ENCODE data around the gene URB2.

URB2 gene

GRCh38 chr1:229645324-229645993, 19.4 kb downstream of the URB2 start:
- DNase-seq: no peak

GRCh38 chr1:229648406-229648805, 22.4 kb downstream of the URB2 start:
- no peak for DNase-seq

DNA sequence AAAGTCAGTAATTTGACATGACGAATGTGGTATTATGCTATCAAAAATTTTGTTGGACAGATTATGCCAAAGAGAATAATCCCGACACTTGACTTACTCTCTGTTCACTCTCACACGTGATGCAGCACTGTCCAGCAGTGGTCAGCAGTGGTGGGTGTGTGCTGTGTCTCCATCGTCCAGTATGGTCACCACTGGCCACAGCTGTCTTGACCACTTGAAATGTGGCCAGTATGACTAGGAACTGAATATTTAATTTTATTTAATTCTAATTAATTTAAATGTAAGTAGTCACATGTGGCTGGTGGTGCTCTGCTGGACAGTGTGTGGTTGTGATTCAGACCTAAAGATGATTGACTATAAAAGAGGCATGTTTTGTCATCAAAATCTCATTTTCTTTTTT, 24.0 kb downstream of the URB2 start:
- no peak for DNase-seq

GRCh38 chr1:229651546-229651945, 25.5 kb downstream of the URB2 start:
- DNase-seq: no peak

DNA sequence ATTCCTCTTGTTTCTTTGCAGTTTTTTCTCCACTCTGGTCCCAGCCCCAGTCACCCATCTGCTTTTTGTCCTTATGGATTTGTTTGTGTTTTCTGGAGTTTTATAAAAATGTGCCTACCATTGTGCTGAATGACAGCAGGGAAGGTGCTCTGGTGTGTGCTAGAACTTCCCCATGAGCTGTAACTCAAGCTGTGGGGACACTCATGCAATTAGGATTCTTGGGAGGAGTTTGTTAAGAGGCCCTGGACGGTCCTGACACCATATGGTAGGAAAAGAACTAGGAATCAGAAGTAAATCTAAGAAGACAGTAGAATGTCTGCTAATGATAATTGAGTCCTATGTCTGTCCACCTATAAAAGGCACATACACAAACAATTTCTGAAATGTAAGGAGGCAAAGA, 27.4 kb downstream of the URB2 start:
- DNase-seq: no peak

GRCh38 chr1:229655781-229656180, 29.7 kb downstream of the URB2 start:
- DNase-seq: no peak

- no peak for DNase-seq
These were observed 32.1 kb downstream of the URB2 start for GRCh38 chr1:229657993-229658755.

DNA sequence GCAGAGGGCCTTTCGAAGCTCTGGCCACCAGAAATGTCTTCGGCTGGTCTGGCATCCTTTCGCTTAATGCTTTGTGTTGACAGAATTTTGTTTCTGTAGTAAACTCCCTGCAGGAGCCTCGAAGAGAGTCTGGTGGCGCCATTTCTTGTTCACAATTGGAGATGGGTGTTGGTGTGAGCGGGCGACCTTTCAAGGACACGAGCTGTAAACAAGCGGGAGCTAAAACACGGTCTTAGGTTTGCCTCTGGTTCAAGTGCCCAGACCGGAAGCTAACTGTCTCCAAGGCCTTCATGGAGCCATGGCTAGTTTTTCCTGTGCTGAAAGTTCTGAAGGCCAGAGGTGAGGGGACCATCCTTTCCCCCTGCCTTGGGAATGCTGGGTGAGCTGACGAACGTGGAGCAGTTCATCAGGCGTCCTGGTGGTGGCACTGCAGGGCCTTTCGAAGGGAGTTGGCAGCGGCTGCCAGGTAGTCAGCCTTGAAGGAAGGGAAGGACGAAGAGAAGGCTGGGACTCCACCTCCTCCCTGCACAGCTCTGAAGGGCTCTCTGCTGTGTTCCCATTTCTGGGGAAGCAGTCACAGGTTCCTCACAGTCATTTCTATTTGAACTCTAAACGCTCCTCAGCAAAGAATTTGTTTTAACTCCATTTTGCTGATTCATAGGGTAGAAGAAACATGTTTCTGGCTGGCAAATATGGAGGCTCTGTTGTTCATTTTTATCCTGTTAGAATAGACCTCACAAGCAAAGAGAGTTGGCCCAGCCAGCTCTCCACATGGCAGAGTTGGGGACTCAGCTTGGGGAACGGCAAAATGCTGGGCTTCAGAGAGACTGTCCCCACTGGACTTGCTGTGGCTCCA, 35.2 kb downstream of the URB2 start:
- peak; percentile 64 to 84 (median 74) for DNase-seq

DNA sequence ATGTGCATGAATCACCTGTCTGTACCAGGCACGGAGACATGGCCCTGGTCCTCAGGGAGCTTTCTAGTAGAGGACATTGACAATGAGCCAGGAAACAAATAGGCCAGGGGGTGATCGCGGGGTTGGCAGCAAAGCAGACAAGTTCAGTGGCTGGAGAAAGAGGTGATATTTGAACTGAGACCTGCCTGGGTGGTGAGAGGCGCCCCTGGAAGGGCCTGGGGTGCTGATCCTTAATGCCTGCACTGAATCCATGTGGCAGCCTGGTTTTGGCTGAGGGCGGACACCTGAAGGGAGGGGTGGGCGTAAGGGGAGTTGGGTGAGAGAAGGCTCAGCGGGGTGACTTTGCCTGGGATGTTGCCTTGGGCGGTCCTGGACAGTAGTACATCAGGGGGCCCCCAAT, 35.9 kb downstream of the URB2 start:
- no peak for DNase-seq

DNA sequence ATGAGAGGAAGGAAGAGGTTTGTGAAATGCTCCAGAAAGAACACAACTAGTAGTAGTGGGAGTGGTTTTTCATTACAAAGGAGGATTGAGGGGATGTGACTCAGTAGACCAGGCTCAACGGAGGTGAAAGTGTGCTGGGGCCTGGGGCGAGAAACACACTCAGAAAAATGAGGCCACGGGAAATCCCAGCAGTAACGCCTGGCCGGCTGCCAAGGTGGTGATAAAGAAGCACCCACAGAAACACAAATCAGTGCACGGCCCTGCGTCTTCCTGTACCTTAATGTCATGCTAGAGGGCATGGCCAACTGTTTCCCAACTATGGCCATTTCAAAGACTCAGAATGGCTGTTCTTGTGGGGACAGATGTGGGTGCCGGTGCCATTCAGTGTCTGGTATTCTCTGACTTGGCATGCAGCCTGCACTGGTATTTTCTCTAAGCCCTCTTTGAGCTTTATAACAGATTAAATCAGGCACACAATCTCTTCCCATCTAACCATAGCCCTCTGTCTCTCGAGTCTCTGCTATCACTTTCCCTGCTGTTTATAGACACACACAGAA, 38.2 kb downstream of the URB2 start:
- DNase-seq: no peak

DNA sequence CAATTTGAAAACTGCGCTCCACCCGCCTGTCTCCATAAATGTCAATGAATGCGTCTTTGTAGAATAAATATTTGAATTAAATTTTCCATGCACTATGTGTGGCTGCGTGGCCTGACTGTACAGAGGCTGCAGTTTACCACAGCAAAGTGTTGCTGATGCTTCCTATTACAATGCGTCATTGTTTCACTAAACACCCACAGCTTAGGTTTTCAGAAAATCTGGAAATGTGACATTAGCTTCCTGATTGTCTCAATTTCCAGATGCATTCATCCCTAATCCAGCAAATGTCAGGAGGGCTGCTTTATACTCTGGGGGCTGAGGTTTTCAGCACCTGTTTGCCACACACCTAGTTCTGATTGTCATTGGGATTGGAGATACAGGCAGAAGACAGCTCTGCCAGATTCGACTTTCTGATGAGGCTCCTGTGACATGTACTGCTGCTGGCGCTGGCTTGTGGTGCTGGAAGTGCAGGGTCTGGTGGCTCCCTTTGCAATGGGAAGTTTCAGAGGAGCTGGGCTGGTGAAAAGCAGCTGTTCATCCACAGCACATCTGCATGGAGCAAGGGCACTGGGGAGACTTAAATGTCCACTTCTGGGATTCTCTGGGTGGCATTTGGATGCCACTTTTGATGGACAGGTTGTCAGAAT, 40.0 kb downstream of the URB2 start:
- no peak for DNase-seq

DNA sequence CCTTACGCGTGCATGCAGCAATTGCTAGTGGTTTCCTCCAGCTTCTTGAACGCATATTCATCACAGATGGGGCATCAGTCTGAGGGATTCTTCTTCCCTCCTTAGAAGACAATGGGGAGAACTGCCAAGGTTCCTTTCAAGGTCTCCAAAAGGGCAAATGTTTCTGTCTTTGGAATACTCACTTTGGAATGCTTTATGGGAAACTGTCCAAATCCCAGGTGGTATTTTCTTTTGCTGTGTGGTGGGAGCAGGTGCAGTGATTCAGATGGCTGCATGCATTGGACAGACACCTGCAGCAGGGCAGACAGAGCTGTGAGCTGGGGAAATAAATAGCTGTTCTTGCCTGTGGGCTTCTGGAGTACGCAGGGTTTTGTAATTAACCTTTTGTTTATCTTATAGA, 40.5 kb downstream of the URB2 start:
- no peak for DNase-seq

- no peak for DNase-seq
These were observed 43.3 kb downstream of the URB2 start for GRCh38 chr1:229669333-229669732.

DNA sequence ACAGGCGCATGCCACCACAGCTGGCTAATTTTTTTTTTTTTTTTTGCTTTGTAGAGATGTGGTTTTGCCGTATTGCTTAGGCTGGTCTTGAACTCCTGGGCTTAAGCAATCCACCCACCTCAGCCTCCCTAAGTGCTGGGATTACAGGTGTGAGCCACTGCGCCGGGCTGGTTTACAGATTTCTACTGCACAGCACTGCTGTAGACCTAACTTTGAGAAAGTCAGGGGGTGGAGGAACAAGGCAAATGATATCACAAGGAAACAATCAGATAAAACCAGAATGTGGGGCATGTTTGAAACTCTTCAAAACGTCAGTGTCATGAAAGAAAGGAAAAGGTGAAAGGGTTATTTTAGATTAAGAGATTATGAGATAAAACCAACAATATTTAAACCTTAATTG, 45.3 kb downstream of the URB2 start:
- DNase-seq: no peak

- DNase-seq: no peak
These were observed 46.2 kb downstream of the URB2 start for GRCh38 chr1:229672246-229672645.

- peak in 1 of 4 experiments; percentile 13 for DNase-seq
These were observed 48.0 kb downstream of the URB2 start for GRCh38 chr1:229674042-229674441.

DNA sequence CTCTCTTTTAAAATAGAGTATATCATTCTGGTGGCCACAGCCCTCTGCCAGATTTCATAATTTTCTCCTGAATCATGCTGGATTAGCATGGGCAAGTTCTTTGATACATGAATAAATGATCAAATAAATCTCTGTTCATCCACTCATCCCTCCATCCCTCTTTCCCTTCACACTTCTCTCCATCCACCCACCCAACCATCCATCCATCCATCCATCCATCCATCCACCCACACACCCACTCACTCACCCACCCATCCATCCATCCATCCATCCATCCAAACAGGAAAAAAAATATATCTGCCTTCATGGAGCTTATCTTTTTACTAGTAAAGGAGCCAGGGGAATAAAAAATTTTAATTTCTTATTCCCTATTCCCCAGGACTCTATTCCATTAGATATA, 49.3 kb downstream of the URB2 start:
- no peak for DNase-seq

DNA sequence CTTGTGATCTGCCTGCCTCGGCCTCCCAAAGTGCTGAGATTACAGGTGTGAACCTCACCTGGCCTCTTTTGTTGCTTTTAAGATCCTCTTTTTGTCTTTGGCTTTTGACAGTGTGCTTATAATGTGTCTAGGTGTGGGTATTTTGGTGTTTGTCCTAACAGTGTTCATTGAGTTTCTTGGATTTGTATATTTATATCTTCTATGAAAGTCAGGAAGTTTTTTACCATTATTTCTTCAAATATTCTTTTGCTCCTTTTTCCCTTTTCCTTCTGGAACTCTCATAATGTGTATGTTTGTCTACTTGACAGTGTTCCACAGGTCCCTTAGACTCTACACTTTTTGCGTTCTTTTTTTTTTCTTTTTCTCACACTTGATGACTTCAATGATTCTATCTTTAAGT, 59.1 kb downstream of the URB2 start:
- no peak for DNase-seq

DNA sequence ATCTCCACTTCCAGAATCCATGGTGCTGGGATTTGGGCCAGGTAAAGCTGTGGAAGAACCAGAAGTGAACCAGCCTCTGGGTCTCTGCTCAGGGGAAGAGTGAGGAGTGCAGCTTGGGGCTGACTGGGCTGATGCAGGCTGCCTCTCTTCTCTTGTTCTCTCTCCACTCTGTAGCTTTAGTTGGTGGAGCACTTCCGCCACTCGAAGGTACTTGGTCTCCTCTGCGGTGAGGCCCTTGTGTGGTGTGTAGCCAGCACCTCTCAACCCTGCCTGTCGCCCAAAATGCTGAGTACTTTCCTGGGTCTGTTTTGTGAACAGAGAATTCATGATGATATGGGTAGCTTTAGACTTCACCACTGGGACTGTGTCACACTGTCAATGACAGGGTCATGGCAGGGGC, 63.2 kb downstream of the URB2 start:
- no peak for DNase-seq

DNA sequence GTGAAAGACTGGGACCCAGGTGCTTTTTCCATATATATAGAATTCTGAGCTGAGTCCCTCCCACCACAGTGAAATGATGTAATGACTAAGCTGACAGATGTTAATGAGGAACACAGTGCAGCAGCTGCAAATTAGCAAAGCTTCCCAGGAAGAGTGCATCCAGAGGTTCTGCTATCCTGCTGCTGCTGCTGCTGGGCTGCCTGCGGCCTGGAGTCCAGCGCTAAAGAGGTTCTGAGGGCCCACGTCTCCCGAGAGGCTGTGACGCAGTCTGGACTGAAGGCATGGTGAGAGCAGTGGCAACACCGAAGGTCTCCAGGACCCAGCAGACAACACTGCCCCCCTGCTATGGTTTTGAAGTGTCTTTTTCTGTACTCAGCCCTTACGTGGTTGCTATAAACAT, 63.9 kb downstream of the URB2 start:
- DNase-seq: no peak

- DNase-seq: no peak
These were observed 64.6 kb downstream of the URB2 start for GRCh38 chr1:229690662-229691061.

DNA sequence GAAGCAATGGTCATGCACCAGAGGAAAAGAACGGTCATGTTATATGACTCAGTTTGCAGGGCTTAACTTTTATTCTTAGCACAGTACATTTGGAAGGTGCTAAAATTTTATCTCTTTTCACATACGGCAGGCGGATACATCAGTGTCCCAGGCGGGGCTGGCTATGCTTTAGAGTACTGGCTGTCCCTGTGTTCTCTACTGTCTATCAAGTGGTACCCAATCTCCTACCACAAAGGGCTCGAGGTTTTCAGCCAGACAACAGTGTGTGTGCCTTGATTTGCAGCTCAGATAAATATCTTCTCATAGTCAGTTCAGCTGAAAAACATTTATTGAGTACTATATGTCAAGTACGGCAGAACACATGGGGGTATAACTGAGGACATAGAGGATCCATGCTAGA, 65.3 kb downstream of the URB2 start:
- DNase-seq: no peak

All from suppressor macrophage (primary cell).